PC-3 (cell line): ENCODE data around the gene ZNF554. TPM values are rescaled to one million over a fixed set of nuclear protein-coding genes. Genes with fewer than 3 reads are reported as not detected.

Source experiments
- ATAC-seq: fragments of 200-7000 bp; cut with Tn5 transposase; 2 replicates; pipeline ENCODE4 v1.9.1; 2020; ENCODE audit warnings: mild to moderate bottlenecking, moderate library complexity
- BruUV-seq: library from RNA; stranded (reverse); fragments of 400-500 nt; replicated peaks from 2 replicates; lab custom pipeline; 2021; lab: Mats Ljungman, UMichigan
- CTCF ChIA-PET: fragments of 300-600 bp; sonication (Branson Sonifier 250); formaldehyde crosslinking; loops from one replicate; lab custom pipeline; 2022; ENCODE audit warnings: antibody characterized with exemption; lab: Charles Lee
- POLR2A ChIA-PET: fragments of 300-600 bp; sonication (Branson Sonifier 250); formaldehyde crosslinking; loops from one replicate; lab custom pipeline; 2022; ENCODE audit warnings: antibody characterized with exemption; ENCODE audit not compliant: unreplicated experiment; lab: Charles Lee
- DNase-seq: peaks from one replicate; pipeline ENCODE4 v3.0.0-alpha.2; 2015
- H2AFZ ChIP-seq: fragments of 300-600 bp; sonication (generic); 2 replicates; pipeline ENCODE4 v1.6.0; 2016; ENCODE audit warnings: antibody characterized with exemption, low read length
- H3F3A ChIP-seq: fragments of 300-600 bp; sonication (generic); one replicate; pipeline ENCODE4 v1.6.0; 2017; ENCODE audit warnings: antibody characterized with exemption, low read length, control low read depth, mild to moderate bottlenecking; ENCODE audit not compliant: unreplicated experiment
- H3K27ac ChIP-seq: fragments of 300-600 bp; sonication (generic); 2 replicates; pipeline ENCODE4 v1.5.1; 2016; ENCODE audit warnings: mild to moderate bottlenecking, low read length
- H3K27me3 ChIP-seq: fragments of 300-600 bp; sonication (generic); 2 replicates; pipeline ENCODE4 v1.6.1; 2016; ENCODE audit warnings: low read length, mixed read lengths
- H3K36me3 ChIP-seq: fragments of 300-600 bp; sonication (generic); 2 replicates; pipeline ENCODE4 v1.6.1; 2016; ENCODE audit warnings: low read depth, mixed run types, low read length, mixed read lengths
- H3K4me1 ChIP-seq: fragments of 300-600 bp; sonication (generic); 2 replicates; pipeline ENCODE4 v1.5.1; 2016; ENCODE audit warnings: low read length; ENCODE audit not compliant: insufficient read depth
- H3K4me2 ChIP-seq: fragments of 300-600 bp; sonication (generic); 2 replicates; pipeline ENCODE4 v1.6.0; 2016; ENCODE audit warnings: low read length
- H3K4me3 ChIP-seq: fragments of 300-600 bp; sonication (generic); 2 replicates; pipeline ENCODE4 v1.5.1; 2016; ENCODE audit warnings: mild to moderate bottlenecking, low read length, mixed read lengths
- H3K79me2 ChIP-seq: fragments of 300-600 bp; sonication (generic); 2 replicates; pipeline ENCODE4 v1.6.1; 2017; ENCODE audit warnings: low read length, mixed read lengths
- H3K9ac ChIP-seq: fragments of 300-600 bp; sonication (generic); 2 replicates; pipeline ENCODE4 v1.6.0; 2016; ENCODE audit warnings: mild to moderate bottlenecking, low read length
- H3K9me2 ChIP-seq: fragments of 300-600 bp; sonication (generic); replicated peaks from 2 replicates; pipeline ENCODE4 v1.6.1; 2016; ENCODE audit warnings: mixed run types, low read length, mixed read lengths
- H3K9me3 ChIP-seq: fragments of 300-600 bp; sonication (generic); 2 replicates; pipeline ENCODE4 v1.6.1; 2016; ENCODE audit warnings: low read length, mixed read lengths
- H4K20me1 ChIP-seq: fragments of 300-600 bp; sonication (generic); 2 replicates; pipeline ENCODE4 v1.6.1; 2016; ENCODE audit warnings: low read length, mixed read lengths
- CTCF ChIP-seq: fragments of 300-600 bp; sonication (generic); conservative IDR thresholded peaks from 2 replicates; pipeline ENCODE4 v1.5.1; 2017; ENCODE audit warnings: antibody characterized with exemption, low read depth, mild to moderate bottlenecking, low read length
- EZH2 ChIP-seq: fragments of 300-600 bp; sonication (generic); IDR thresholded peaks from one replicate; pipeline ENCODE4 v1.6.1; 2017; ENCODE audit warnings: antibody characterized with exemption, mild to moderate bottlenecking, low read length; ENCODE audit not compliant: unreplicated experiment
- EZH2phosphoT487 ChIP-seq: fragments of 300-600 bp; sonication (generic); IDR thresholded peaks from 2 replicates; pipeline ENCODE4 v1.6.1; 2018; ENCODE audit warnings: mild to moderate bottlenecking, antibody characterized with exemption, low read length, borderline replicate concordance
- intact Hi-C: fragments of 100-400 bp; cut with micrococcal nuclease; formaldehyde crosslinking; loops from 2 replicates; pipeline ENCODE4 v1.9.0; 2023
- total RNA-seq: library from RNA; depleted of rRNA; stranded (reverse); fragments of >200 nt; gene quantifications from 2 replicates; pipeline ENCODE4 v1.2.3, GENCODE V29; 2014

Gene ZNF554
- total RNA-seq, 1 experiment from 2014 or later = 2.3 TPM

GRCh38 chr19:2774953-2775555 lies 44.6 kb upstream of the ZNF554 start:
- no peaks in the 10 kb centered on the region for H3K4me1 ChIP-seq
- no peaks in the 10 kb centered on the region for H3F3A ChIP-seq
- no peak overlapping the region for H2AFZ ChIP-seq
- H3K4me2 ChIP-seq = no peak overlapping the region
- H3K79me2 ChIP-seq = peaks cover 88% of the 10 kb centered on the region
- ATAC-seq (no peak), DNase-seq (no peak)
- H3K4me3 ChIP-seq = no peak overlapping the region
- CTCF ChIA-PET = no interaction called here
- intact Hi-C loops = no loop called here
- POLR2A ChIA-PET = no interaction called here
- H3K27me3 ChIP-seq = no peaks in the 10 kb centered on the region
- peaks cover 13% of the 10 kb centered on the region; the same call in 1 of the 2 replicates for H4K20me1 ChIP-seq
- no peak overlapping the region for H3K27ac ChIP-seq
- no peak overlapping the region for H3K9ac ChIP-seq
- TF ChIP-seq EZH2phosphoT487 = no peak
- no peaks in the 10 kb centered on the region for H3K9me3 ChIP-seq
- no TSS peak for BruUV-seq
- H3K9me2 ChIP-seq = no peaks in the 10 kb centered on the region
- no peaks in the 10 kb centered on the region for H3K36me3 ChIP-seq

- no peak for TF ChIP-seq EZH2phosphoT487
- TF ChIP-seq CTCF = no peak
- no peak for TF ChIP-seq EZH2
- H3K36me3 ChIP-seq = no peaks in the 10 kb centered on the region
- CTCF ChIA-PET = no interaction called here
- no peaks in the 10 kb centered on the region for H3K9me2 ChIP-seq
- H3F3A ChIP-seq = no peaks in the 10 kb centered on the region
- no TSS peak for BruUV-seq
- peaks cover 88% of the 10 kb centered on the region for H3K79me2 ChIP-seq
- H3K27ac ChIP-seq = no peak overlapping the region
- ATAC-seq = no peak
- H4K20me1 ChIP-seq = peaks cover 19% of the 10 kb centered on the region; the same call in 1 of the 2 replicates
- POLR2A ChIA-PET = no interaction called here
- no peak overlapping the region for H2AFZ ChIP-seq
- no peaks in the 10 kb centered on the region for H3K9me3 ChIP-seq
- H3K27me3 ChIP-seq = no peaks in the 10 kb centered on the region
- no peak overlapping the region for H3K4me3 ChIP-seq
- no peaks in the 10 kb centered on the region for H3K4me1 ChIP-seq
- no peak overlapping the region for H3K4me2 ChIP-seq
- DNase-seq = no peak
- intact Hi-C loops = no loop called here
- H3K9ac ChIP-seq = no peak overlapping the region
Observed at GRCh38 chr19:2775556-2776430, 43.9 kb upstream of the ZNF554 start.

GRCh38 chr19:2777952-2778683 lies 41.5 kb upstream of the ZNF554 start:
- CTCF ChIA-PET = no interaction called here
- no peak for ATAC-seq
- no peak overlapping the region for H3K9ac ChIP-seq
- no peaks in the 10 kb centered on the region for H3K27me3 ChIP-seq
- peaks cover 94% of the 10 kb centered on the region for H3K79me2 ChIP-seq
- POLR2A ChIA-PET = no interaction called here
- H3K4me2 ChIP-seq = no peak overlapping the region
- H3K4me1 ChIP-seq = peaks cover 10% of the 10 kb centered on the region; the same call in 1 of the 2 replicates
- H3K27ac ChIP-seq = no peak overlapping the region
- H3K36me3 ChIP-seq = no peaks in the 10 kb centered on the region
- no peak for TF ChIP-seq EZH2
- H3K9me3 ChIP-seq = no peaks in the 10 kb centered on the region
- H2AFZ ChIP-seq = no peak overlapping the region
- no peak overlapping the region for H3K4me3 ChIP-seq
- BruUV-seq = no TSS peak
- intact Hi-C loops = no loop called here
- DNase-seq = no peak
- no peaks in the 10 kb centered on the region for H3F3A ChIP-seq
- no peaks in the 10 kb centered on the region for H3K9me2 ChIP-seq
- H4K20me1 ChIP-seq = peaks cover 22% of the 10 kb centered on the region; the same call in 1 of the 2 replicates
